K562 (cell line): ENCODE results near the gene GRM2. TPM values are rescaled to one million over a fixed set of nuclear protein-coding genes. Genes with fewer than 3 reads are reported as not detected.

Experiments
- ATAC-seq: fragments of 200-7000 bp; cut with Tn5 transposase; 3 replicates; pipeline ENCODE4 v1.9.1; 2020; ENCODE audit warnings: moderate library complexity
- BruUV-seq: library from RNA; stranded (reverse); fragments of 400-500 nt; replicated peaks from 2 replicates; lab custom pipeline; 2021; lab: Mats Ljungman, UMichigan
- CTCF ChIA-PET: fragments of 300-600 bp; formaldehyde crosslinking; extraction: SDS; loops from one replicate; lab custom pipeline; 2021; ENCODE audit warnings: low intra/inter-chr PET ratio; lab: Yijun Ruan, JAX
- POLR2A ChIA-PET: fragments of 300-600, 350-650 bp; sonication (Branson Sonifier 250); formaldehyde crosslinking; extraction: SDS; loops from one replicate; lab custom pipeline; 2021; ENCODE audit warnings: antibody characterized with exemption, inconsistent platforms; lab: Yijun Ruan, JAX
- DNase-seq, 4 experiments: peaks; one replicate each; pipeline versions ENCODE4 v3.0.0 to v3.0.0-alpha.2; 2011 to 2018; ENCODE audit warnings: low spot score in 3 of 4, mixed read lengths in 3 of 4; ENCODE audit errors: extremely low read depth in 1 of 4
- FAIRE-seq: peaks from 2 replicates; lab custom pipeline; 2011; peaks lifted over from hg19 to GRCh38; lab: Jason Lieb, UNC
- H2AFZ ChIP-seq: 2 replicates; pipeline ENCODE4 v1.6.0; 2011; ENCODE audit warnings: low read depth, low read length, control low read depth, inconsistent platforms
- H3K27ac ChIP-seq: fragments of 200-600 bp; 3 replicates; pipeline ENCODE4 v1.8.0; 2011; ENCODE audit warnings: low read depth, mild to moderate bottlenecking, control low read depth, inconsistent platforms, low read length, moderate library complexity, mixed read lengths; ENCODE audit errors: extremely low read depth
- H3K27me3 ChIP-seq, 2 experiments: fragments of 300-600 bp in 1 of 2; 2 replicates in 1 of 2; 3 replicates in 1 of 2; pipeline versions ENCODE4 v1.6.0 to v1.8.0; 2011; ENCODE audit warnings: inconsistent platforms in 2 of 2, low read length in 2 of 2, mild to moderate bottlenecking in 1 of 2, mixed read lengths in 1 of 2, moderate library complexity in 1 of 2; ENCODE audit not compliant: control insufficient read depth in 2 of 2, insufficient read depth in 2 of 2
- H3K36me3 ChIP-seq: fragments of 300-600 bp; 3 replicates; pipeline ENCODE4 v1.8.0; 2011; ENCODE audit warnings: mild to moderate bottlenecking, low read length, inconsistent platforms; ENCODE audit not compliant: control insufficient read depth, insufficient read depth
- H3K4me1 ChIP-seq, 2 experiments: fragments of 200-600 bp in 1 of 2; replicated peaks in 1 of 2; 2 replicates in 1 of 2; 3 replicates in 1 of 2; pipeline versions ENCODE4 v1.5.1 to v1.8.0; 2011; ENCODE audit warnings: inconsistent platforms in 2 of 2, low read length in 2 of 2, mild to moderate bottlenecking in 1 of 2, mixed read lengths in 1 of 2, moderate library complexity in 1 of 2; ENCODE audit not compliant: control insufficient read depth in 2 of 2, insufficient read depth in 2 of 2
- H3K4me2 ChIP-seq: 2 replicates; pipeline ENCODE4 v1.6.1; 2011; ENCODE audit warnings: low read length, control low read depth, inconsistent platforms, mixed read lengths; ENCODE audit not compliant: insufficient read depth
- H3K4me3 ChIP-seq: fragments of 200-600 bp; sonication (generic), shearing (Covaris generic); 2 replicates; pipeline ENCODE4 v1.5.1; 2016; ENCODE audit warnings: control low read depth, inconsistent platforms
- H3K79me2 ChIP-seq: fragments of 200-600 bp; 3 replicates; pipeline ENCODE4 v1.8.0; 2011; ENCODE audit warnings: low read length, inconsistent platforms; ENCODE audit not compliant: control insufficient read depth, insufficient read depth
- H3K9ac ChIP-seq, 2 experiments: 2 replicates each; pipeline versions ENCODE4 v1.6.0 to v1.6.1; 2011; ENCODE audit warnings: low read depth in 2 of 2, low read length in 2 of 2, control low read depth in 1 of 2, inconsistent platforms in 1 of 2, mild to moderate bottlenecking in 1 of 2, mixed read lengths in 1 of 2; ENCODE audit not compliant: insufficient read depth in 1 of 2
- H3K9me1 ChIP-seq: one replicate; pipeline ENCODE4 v1.6.0; 2011; ENCODE audit warnings: inconsistent platforms, mild to moderate bottlenecking, low read length, moderate library complexity; ENCODE audit not compliant: control insufficient read depth, insufficient read depth
- H3K9me3 ChIP-seq: replicated peaks from 2 replicates; pipeline ENCODE4 v1.5.1; 2011; ENCODE audit warnings: low read depth, low read length, inconsistent platforms; ENCODE audit not compliant: control insufficient read depth, insufficient read depth
- H4K20me1 ChIP-seq: replicated peaks from 2 replicates; pipeline ENCODE4 v1.6.1; 2011; ENCODE audit warnings: low read length, inconsistent platforms, mixed read lengths; ENCODE audit not compliant: control insufficient read depth, insufficient read depth
- ARHGAP35 ChIP-seq: fragments of 450-650 bp; IDR thresholded peaks from 2 replicates; pipeline ENCODE4 v1.6.1; 2018; ENCODE audit not compliant: partially characterized antibody
- CAMTA2 ChIP-seq: fragments of 250-450 bp; sonication (Bioruptor Pico); conservative IDR thresholded peaks from 2 replicates; pipeline ENCODE4 v1.5.1; 2022
- ELF1 ChIP-seq: fragments of 200-800 bp; sonication (Bioruptor generic); IDR thresholded peaks from 2 replicates; pipeline ENCODE4 v1.6.1; 2016; ENCODE audit warnings: missing genetic modification characterization, missing compliant biosample characterization
- NFIX ChIP-seq: fragments of 250-450 bp; sonication (Bioruptor Pico); IDR thresholded peaks from 2 replicates; pipeline ENCODE4 v1.4.0; 2020; ENCODE audit warnings: low read depth, mild to moderate bottlenecking, moderate library complexity
- RBM17 ChIP-seq: fragments of 200-400 bp; formaldehyde crosslinking; IDR thresholded peaks from 2 replicates; pipeline ENCODE4 v1.6.1; 2017; ENCODE audit warnings: low read depth, mild to moderate bottlenecking, low read length, borderline replicate concordance
- SIN3A ChIP-seq, 2 experiments: fragments of 150-350 bp in 1 of 2; IDR thresholded peaks; 2 replicates each; pipeline ENCODE4 v1.6.1; 2011 to 2016; ENCODE audit warnings: borderline replicate concordance in 2 of 2, low read depth in 2 of 2, low read length in 2 of 2, mild to moderate bottlenecking in 2 of 2, moderate library complexity in 2 of 2; ENCODE audit not compliant: control insufficient read depth in 1 of 2
- SRSF9 ChIP-seq: fragments of 200-400 bp; formaldehyde crosslinking; IDR thresholded peaks from 2 replicates; pipeline ENCODE4 v1.6.1; 2017; ENCODE audit warnings: low read depth, low read length, borderline replicate concordance
- STAT5B ChIP-seq: fragments of 250-450 bp; sonication (Bioruptor Pico); IDR thresholded peaks from 2 replicates; pipeline ENCODE4 v1.8.0; 2021; ENCODE audit warnings: mild to moderate bottlenecking, inconsistent platforms
- ZNF431 ChIP-seq: sonication (generic); formaldehyde crosslinking; IDR thresholded peaks from 2 replicates; pipeline ENCODE4 v1.8.0; 2022; ENCODE audit warnings: mild to moderate bottlenecking, missing genetic modification reagents
- ZNF785 ChIP-seq: fragments of 250-450 bp; sonication (Bioruptor Pico); IDR thresholded peaks from 2 replicates; pipeline ENCODE4 v1.4.0; 2020; ENCODE audit warnings: mild to moderate bottlenecking
- ZSCAN32 ChIP-seq: fragments of 450-650 bp; formaldehyde crosslinking; IDR thresholded peaks from 2 replicates; pipeline ENCODE4 v1.4.0; 2020; ENCODE audit warnings: mild to moderate bottlenecking, moderate library complexity
- in situ Hi-C: fragments of 300-500 bp; cut with MboI; formaldehyde crosslinking; loops from 4 replicates; pipeline ENCODE4 v1.15.0; 2018; ENCODE audit warnings: inconsistent platforms, mixed read lengths
- intact Hi-C: fragments of 100-400 bp; cut with micrococcal nuclease; formaldehyde crosslinking; loops from 2 replicates; pipeline ENCODE4 v1.14.2; 2022
- polyA plus RNA-seq, 8 experiments: library from polyadenylated mRNA; depleted of rRNA in 4 of 8; stranded (reverse) in 5 of 8; unstranded in 3 of 8; fragments of >200 nt; fragmentation: Nextera tagmentation in 2 of 8; fragmentation: Illumina TruSeq in 1 of 8; extraction: Ambion mirVana in 2 of 8; extraction: Trizol in 1 of 8; gene quantifications; 2 replicates each; pipeline versions ENCODE4 v1.2.1 to v1.2.3, GENCODE V29; 2011 to 2014; ENCODE audit warnings: inconsistent platforms in 1 of 8, missing spikeins in 1 of 8
- total RNA-seq, 7 experiments: library from RNA; depleted of rRNA in 6 of 7; stranded (reverse); fragments of >200 nt in 6 of 7; fragmentation: Illumina TruSeq in 2 of 7; extraction: Trizol in 2 of 7; gene quantifications; 2 replicates each; pipeline versions ENCODE4 v1.2.1 to v1.2.3, GENCODE V29; 2011 to 2021; ENCODE audit warnings: low replicate concordance in 1 of 7
- TF ChIP-seq, protein P1 (sequence below): fragments of 250-450 bp; sonication (Bioruptor Pico); IDR thresholded peaks from 2 replicates; pipeline ENCODE4 v1.8.0; 2021; ENCODE audit warnings: moderate library complexity, mild to moderate bottlenecking, inconsistent platforms
- TF ChIP-seq, protein P2 (sequence below), 2 experiments: fragments of 200-800 bp in 1 of 2; sonication (Bioruptor generic) in 1 of 2; sonication (generic) in 1 of 2; formaldehyde crosslinking in 1 of 2; IDR thresholded peaks in 1 of 2; conservative IDR thresholded peaks in 1 of 2; 2 replicates each; pipeline versions ENCODE4 v1.5.0 to v1.6.1; 2016 to 2020; ENCODE audit warnings: missing compliant biosample characterization in 1 of 2, missing genetic modification characterization in 1 of 2, missing genetic modification reagents in 1 of 2
- TF ChIP-seq, protein P3 (sequence below), 2 experiments: fragments of 450-650 bp; IDR thresholded peaks; 2 replicates each; pipeline ENCODE4 v1.6.1; 2016

The GRM2 gene
- total and polyA plus RNA-seq, 9 of the 15 experiments (the other 6 are each of a cell fraction or from before 2014, with no cell fraction given) = not detected

DNA sequence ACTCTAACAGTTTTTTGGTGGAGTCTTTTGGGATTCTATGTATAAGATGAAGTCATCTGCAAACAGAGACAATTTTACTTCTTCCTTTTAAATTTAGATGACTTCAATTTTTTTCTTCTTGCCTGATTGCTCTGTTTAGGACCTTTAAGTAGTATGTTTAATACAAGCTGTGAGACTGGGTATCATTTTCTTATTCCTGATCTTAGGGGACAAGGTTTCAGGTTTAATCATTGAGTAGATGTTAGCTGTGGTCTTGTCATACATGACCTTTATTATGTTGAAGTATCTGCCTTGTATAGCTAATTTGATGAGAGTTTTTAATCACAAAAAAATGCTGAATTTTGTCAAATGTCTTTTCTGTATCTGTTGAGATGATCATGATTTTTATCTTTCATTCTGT lies 20.6 kb downstream of the GRM2 start:
- no peak for FAIRE-seq
- TF ChIP-seq SIN3A (IDR thresholded peaks at IDR 0.05; ENCODE audit: borderline replicate concordance in 2 of 2, control insufficient read depth in 1 of 2, low read depth in 2 of 2, low read length in 2 of 2) = no peak
- TF ChIP-seq, protein P1, sequence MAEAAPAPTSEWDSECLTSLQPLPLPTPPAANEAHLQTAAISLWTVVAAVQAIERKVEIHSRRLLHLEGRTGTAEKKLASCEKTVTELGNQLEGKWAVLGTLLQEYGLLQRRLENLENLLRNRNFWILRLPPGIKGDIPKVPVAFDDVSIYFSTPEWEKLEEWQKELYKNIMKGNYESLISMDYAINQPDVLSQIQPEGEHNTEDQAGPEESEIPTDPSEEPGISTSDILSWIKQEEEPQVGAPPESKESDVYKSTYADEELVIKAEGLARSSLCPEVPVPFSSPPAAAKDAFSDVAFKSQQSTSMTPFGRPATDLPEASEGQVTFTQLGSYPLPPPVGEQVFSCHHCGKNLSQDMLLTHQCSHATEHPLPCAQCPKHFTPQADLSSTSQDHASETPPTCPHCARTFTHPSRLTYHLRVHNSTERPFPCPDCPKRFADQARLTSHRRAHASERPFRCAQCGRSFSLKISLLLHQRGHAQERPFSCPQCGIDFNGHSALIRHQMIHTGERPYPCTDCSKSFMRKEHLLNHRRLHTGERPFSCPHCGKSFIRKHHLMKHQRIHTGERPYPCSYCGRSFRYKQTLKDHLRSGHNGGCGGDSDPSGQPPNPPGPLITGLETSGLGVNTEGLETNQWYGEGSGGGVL (CRISPR knock-in tag) = no peak
- no peak for TF ChIP-seq ELF1 (tag)
- no peak for TF ChIP-seq ZNF785
- TF ChIP-seq ZSCAN32 (CRISPR knock-in tag) = no peak
- TF ChIP-seq ZNF431 (CRISPR knock-in tag) = no peak
- no peak for TF ChIP-seq SRSF9
- no peak for TF ChIP-seq NFIX (CRISPR knock-in tag)
- TF ChIP-seq STAT5B (CRISPR knock-in tag) = no peak
- TF ChIP-seq, protein P2, sequence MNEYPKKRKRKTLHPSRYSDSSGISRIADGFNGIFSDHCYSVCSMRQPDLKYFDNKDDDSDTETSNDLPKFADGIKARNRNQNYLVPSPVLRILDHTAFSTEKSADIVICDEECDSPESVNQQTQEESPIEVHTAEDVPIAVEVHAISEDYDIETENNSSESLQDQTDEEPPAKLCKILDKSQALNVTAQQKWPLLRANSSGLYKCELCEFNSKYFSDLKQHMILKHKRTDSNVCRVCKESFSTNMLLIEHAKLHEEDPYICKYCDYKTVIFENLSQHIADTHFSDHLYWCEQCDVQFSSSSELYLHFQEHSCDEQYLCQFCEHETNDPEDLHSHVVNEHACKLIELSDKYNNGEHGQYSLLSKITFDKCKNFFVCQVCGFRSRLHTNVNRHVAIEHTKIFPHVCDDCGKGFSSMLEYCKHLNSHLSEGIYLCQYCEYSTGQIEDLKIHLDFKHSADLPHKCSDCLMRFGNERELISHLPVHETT (CRISPR knock-in tag; conservative IDR thresholded peaks at IDR 0.05 in 1 of 2, IDR thresholded peaks at IDR 0.05 in 1 of 2) = no peak
- TF ChIP-seq, protein P3, sequence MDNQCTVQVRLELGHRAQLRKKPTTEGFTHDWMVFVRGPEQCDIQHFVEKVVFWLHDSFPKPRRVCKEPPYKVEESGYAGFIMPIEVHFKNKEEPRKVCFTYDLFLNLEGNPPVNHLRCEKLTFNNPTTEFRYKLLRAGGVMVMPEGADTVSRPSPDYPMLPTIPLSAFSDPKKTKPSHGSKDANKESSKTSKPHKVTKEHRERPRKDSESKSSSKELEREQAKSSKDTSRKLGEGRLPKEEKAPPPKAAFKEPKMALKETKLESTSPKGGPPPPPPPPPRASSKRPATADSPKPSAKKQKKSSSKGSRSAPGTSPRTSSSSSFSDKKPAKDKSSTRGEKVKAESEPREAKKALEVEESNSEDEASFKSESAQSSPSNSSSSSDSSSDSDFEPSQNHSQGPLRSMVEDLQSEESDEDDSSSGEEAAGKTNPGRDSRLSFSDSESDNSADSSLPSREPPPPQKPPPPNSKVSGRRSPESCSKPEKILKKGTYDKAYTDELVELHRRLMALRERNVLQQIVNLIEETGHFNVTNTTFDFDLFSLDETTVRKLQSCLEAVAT (IDR thresholded peaks at IDR 0.05) = no peak
- no peak for TF ChIP-seq RBM17
- TF ChIP-seq ARHGAP35 = no peak
- no peak for TF ChIP-seq CAMTA2 (CRISPR knock-in tag)
- TF ChIP-seq, all 486 proteins: peak for 0
- Histone ChIP-seq H3K27ac (no peak overlapping the region), H3K36me3 (no peaks in the 10 kb centered on the region), H3K4me2 (no peak overlapping the region), H2AFZ (no peak overlapping the region), H3K4me3 (no peak overlapping the region), H3K4me1 (no peaks in the 10 kb centered on the region; a peak in 1 of 5 replicates), H4K20me1 (no peaks in the 10 kb centered on the region), H3K79me2 (no peaks in the 10 kb centered on the region), H3K9me3 (no peaks in the 10 kb centered on the region), H3K27me3 (no peaks in the 10 kb centered on the region), H3K9ac (no peak overlapping the region), H3K9me1 (no peaks in the 10 kb centered on the region)
- ChIA-PET POLR2A (no interaction called here), CTCF (no interaction called here)
- DNase-seq (no peak), ATAC-seq (no peak)
- intact Hi-C loops (no loop called here), in situ Hi-C loops (no loop called here)
- no TSS peak for BruUV-seq
